Naive thymus-derived CD8-positive, alpha-beta T cell (primary cell): Measurements from ENCODE around the gene RASGRF2. TPM values are rescaled to one million over a fixed set of nuclear protein-coding genes. Genes with fewer than 3 reads are reported as not detected.

ENCODE experiments used
- ATAC-seq, 2 donors: fragments of 150-1000 bp; cut with Tn5 transposase in 1 of 2; sonication (Bioruptor Pico), chemical (Tn5 transposase) in 1 of 2; 1 replicate in 1 of 2; 2 replicates in 1 of 2; pipeline ENCODE4 v1.10.0; 2021; ENCODE audit warnings: mild to moderate bottlenecking in 2 of 2, moderate library complexity in 2 of 2
- POLR2A ChIA-PET: fragments of 350-600 bp; sonication (Branson Sonifier 250); formaldehyde crosslinking; loops from one replicate; lab custom pipeline; 2021; ENCODE audit warnings: antibody characterized with exemption; lab: Charles Lee
- DNase-seq, 10 donors: peaks; one replicate each; pipeline versions ENCODE4 v3.0.0 to v3.0.0-alpha.2; 2020 to 2022
- H3K27ac Mint-ChIP-seq, 10 donors: one replicate each; pipeline ENCODE4 v1.8.0; 2020 to 2022; ENCODE audit warnings: mild to moderate bottlenecking in 10 of 10, mixed read lengths in 10 of 10, moderate library complexity in 4 of 10, inconsistent platforms in 1 of 10
- H3K27me3 Mint-ChIP-seq, 5 donors: one replicate each; pipeline ENCODE4 v1.8.0; 2021 to 2022; ENCODE audit warnings: mixed read lengths in 5 of 5
- H3K36me3 Mint-ChIP-seq, 3 donors: one replicate each; pipeline ENCODE4 v1.8.0; 2020 to 2022; ENCODE audit warnings: mixed read lengths in 3 of 3, mild to moderate bottlenecking in 2 of 3, inconsistent platforms in 1 of 3
- H3K4me1 Mint-ChIP-seq, 4 donors: one replicate each; pipeline ENCODE4 v1.8.0; 2021 to 2022; ENCODE audit warnings: mixed read lengths in 4 of 4
- H3K4me3 Mint-ChIP-seq, 10 donors: one replicate each; pipeline ENCODE4 v1.8.0; 2020 to 2022; ENCODE audit warnings: mild to moderate bottlenecking in 10 of 10, mixed read lengths in 10 of 10, moderate library complexity in 6 of 10, inconsistent platforms in 1 of 10
- H3K9me3 Mint-ChIP-seq, 9 donors: one replicate each; pipeline ENCODE4 v1.8.0; 2020 to 2022; ENCODE audit warnings: mixed read lengths in 9 of 9, mild to moderate bottlenecking in 3 of 9, inconsistent platforms in 1 of 9, moderate library complexity in 1 of 9
- polyA plus RNA-seq, 3 donors: library from polyadenylated mRNA; unstranded; fragments of 300-500 nt; fragmentation: Illumina TruSeq; gene quantifications; one replicate each; pipeline ENCODE4 v1.2.3, GENCODE V29; 2021
- total RNA-seq, 8 experiments: library from RNA in 2 of 8; stranded (reverse) in 2 of 8; gene quantifications; one replicate each; pipeline ENCODE4 v1.2.3 and lab custom pipeline; 2021 to 2026

The RASGRF2 gene
- total and polyA plus RNA-seq, 5 experiments from 2014 or later, result 8.3 to 35.9 (median 21.7) TPM

DNA sequence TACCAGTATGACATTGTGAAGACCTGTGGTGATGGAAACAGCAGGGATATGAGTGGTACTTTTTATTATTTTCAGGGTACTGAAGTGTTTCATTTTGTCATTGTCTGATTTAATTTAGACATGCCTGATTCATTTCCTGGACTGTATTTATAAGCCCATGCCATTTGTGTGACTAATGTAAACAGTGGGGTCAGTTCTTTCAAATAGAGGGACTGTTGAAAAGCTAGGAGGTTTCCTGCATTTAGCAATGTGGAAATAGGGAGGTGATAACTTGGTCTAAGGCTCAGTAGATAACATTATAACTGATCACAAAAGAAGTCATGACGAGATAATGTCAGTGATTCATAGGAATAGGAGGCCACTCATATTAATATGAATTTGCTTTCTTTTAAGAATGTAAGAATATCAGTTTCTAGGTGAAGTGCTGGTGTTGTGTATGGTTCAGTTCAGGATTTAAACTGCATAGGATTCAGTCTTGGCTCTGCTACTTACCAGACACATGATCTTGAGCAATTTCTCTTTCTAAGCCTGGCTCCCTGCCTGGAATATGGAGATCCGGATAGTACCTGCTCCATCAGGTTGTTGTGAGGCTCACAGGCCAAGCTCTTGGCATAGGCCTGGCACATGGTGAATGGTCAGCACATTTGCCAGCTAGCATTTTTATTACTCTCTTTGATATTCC is 7.5 kb downstream of the RASGRF2 start:
- peak overlapping the region in 1 of 10 donors; percentile 22 for H3K4me3 Mint-ChIP-seq
- peak overlapping the region in 4 of 10 donors; percentile 27 to 78 (median 54) for H3K27ac Mint-ChIP-seq
- peaks cover 0 to 3% (median 3%) of the 10 kb centered on the region in 3 donors for H3K36me3 Mint-ChIP-seq
- ATAC-seq, result no peak
- H3K9me3 Mint-ChIP-seq, result no peaks in the 10 kb centered on the region
- H3K27me3 Mint-ChIP-seq, result peaks cover 0 to 6% (median 0%) of the 10 kb centered on the region in 5 donors
- no peak for DNase-seq
- POLR2A ChIA-PET, result no interaction called here
- peaks cover 32 to 74% (median 66%) of the 10 kb centered on the region in 4 donors for H3K4me1 Mint-ChIP-seq

DNA sequence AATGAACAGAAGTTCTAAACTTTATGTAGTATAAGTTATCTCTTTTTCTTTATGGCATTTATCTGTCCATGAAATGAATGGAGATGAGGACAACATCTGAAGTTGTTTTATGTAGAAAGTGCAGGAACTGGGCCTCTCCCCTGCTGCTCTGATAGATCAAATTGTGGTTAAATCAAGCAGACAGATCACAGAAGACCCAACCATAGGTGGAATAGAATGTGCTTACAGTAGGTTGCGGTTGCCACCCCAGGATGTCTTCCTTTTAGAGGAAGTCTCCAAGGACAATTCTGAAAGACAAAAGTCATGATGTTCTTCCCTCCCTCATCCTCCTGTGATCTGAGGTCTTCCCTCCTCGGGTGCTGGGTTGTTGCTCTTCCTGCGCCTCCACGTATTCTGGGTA is 12.9 kb downstream of the RASGRF2 start:
- Mint-ChIP-seq H3K27ac (peak overlapping the region; percentile 3 to 85 (median 39)), H3K27me3 (no peaks in the 10 kb centered on the region), H3K4me3 (peak overlapping the region in 9 of 10 donors; percentile 19 to 77 (median 58)), H3K4me1 (peaks cover 43 to 80% (median 73%) of the 10 kb centered on the region in 4 donors), H3K36me3 (peaks cover 0 to 7% (median 6%) of the 10 kb centered on the region in 3 donors), H3K9me3 (no peaks in the 10 kb centered on the region)
- DNase-seq, result peak in 3 of 10 donors; percentile 11 to 51 (median 48)
- peak; percentile 90 to 91 for ATAC-seq
- POLR2A ChIA-PET, result no interaction called here

DNA sequence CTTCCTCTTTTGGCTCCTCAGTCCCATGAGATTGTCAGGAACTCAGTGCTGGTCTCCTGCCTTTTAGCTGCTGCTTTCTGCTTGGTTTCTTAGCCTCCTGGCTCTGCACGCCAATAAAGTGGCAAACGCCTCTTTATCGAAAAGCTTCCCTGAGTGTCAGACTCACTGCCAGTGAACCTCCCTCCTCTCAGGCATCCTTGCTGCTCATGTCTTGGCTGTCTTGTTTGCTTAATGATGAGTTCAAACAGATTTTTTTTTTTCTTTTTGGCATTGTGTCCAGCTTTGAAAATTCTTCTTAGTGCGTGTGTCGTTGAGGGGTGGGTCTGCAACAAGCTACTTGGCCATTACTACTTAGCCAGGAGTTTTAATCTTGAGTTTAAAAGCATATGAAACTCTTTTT is 14.9 kb downstream of the RASGRF2 start:
- H3K4me1 Mint-ChIP-seq, result peaks cover 40 to 85% (median 84%) of the 10 kb centered on the region in 4 donors
- ATAC-seq (no peak), DNase-seq (no peak)
- H3K27me3 Mint-ChIP-seq, result no peaks in the 10 kb centered on the region
- peak overlapping the region in 8 of 10 donors; percentile 15 to 87 (median 66) for H3K27ac Mint-ChIP-seq
- H3K9me3 Mint-ChIP-seq, result no peaks in the 10 kb centered on the region
- H3K4me3 Mint-ChIP-seq, result peak overlapping the region in 4 of 10 donors; percentile 19 to 64 (median 46)
- H3K36me3 Mint-ChIP-seq, result peaks cover 0 to 7% (median 6%) of the 10 kb centered on the region in 3 donors
- POLR2A ChIA-PET, result interaction anchor here (1.3 to 2.3 kb wide), 3 partner anchors 9 to 32 kb away, joined by 3 to 12 read pairs (median 4); no protein-coding TSS in a partner anchor

DNA sequence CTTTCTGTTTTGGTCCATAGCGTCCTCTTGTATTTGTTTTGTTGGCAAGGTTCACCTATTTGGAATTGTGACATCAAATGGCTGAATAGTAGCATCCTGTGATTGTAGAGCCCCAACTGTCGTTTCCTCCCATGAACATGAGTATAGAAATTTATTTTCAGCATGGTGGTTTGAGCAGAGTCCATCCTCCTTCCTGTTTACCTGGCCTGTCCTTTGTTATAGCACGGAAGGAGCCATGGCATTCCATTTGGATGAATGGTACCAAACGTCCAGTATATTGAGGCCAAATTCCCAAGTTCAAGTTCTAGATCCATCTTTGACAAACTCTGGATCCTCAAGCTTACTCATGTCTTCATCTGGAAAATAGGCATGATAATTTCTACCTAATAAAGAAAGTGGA is 16.8 kb downstream of the RASGRF2 start:
- Mint-ChIP-seq H3K4me3 (peak overlapping the region in 3 of 10 donors; percentile 1 to 17 (median 15)), H3K9me3 (no peaks in the 10 kb centered on the region), H3K27me3 (no peaks in the 10 kb centered on the region), H3K27ac (peak overlapping the region in 7 of 10 donors; percentile 32 to 79 (median 52)), H3K4me1 (peaks cover 37 to 88% (median 86%) of the 10 kb centered on the region in 4 donors), H3K36me3 (peaks cover 0 to 4% (median 3%) of the 10 kb centered on the region in 3 donors)
- POLR2A ChIA-PET, result interaction anchor here (0.8 kb wide), 1 partner anchor 10 kb away, joined by 3 read pairs; no protein-coding TSS in a partner anchor
- no peak for DNase-seq
- no peak for ATAC-seq

DNA sequence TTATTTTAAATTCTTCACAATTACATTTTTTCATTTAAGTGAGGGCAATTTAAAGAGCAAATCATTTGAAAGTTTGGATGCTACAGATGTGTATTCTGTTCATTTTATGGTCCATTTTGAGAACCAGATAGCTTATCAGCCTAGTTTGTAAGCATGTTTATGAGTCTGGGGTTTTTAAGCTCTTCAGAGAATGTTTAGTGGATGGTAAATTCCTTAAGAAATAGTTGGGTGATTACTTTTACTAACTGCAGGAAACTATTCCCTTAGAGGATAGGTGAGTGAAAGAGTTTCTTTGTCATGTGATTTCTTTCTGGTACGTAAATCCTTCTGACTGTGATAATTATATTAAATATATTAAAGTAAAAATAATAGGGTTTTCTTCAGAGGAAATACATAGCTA is 17.6 kb downstream of the RASGRF2 start:
- POLR2A ChIA-PET, result interaction anchor here (0.7 to 0.8 kb wide), 2 partner anchors 9 kb away, joined by 3 read pairs; no protein-coding TSS in a partner anchor
- Mint-ChIP-seq H3K27ac (peak overlapping the region in 1 of 10 donors; percentile 47), H3K36me3 (peaks cover 0 to 7% (median 3%) of the 10 kb centered on the region in 3 donors), H3K4me3 (no peak overlapping the region), H3K27me3 (no peaks in the 10 kb centered on the region), H3K4me1 (peaks cover 41 to 86% (median 82%) of the 10 kb centered on the region in 4 donors), H3K9me3 (no peaks in the 10 kb centered on the region)
- no peak for ATAC-seq
- DNase-seq, result no peak

DNA sequence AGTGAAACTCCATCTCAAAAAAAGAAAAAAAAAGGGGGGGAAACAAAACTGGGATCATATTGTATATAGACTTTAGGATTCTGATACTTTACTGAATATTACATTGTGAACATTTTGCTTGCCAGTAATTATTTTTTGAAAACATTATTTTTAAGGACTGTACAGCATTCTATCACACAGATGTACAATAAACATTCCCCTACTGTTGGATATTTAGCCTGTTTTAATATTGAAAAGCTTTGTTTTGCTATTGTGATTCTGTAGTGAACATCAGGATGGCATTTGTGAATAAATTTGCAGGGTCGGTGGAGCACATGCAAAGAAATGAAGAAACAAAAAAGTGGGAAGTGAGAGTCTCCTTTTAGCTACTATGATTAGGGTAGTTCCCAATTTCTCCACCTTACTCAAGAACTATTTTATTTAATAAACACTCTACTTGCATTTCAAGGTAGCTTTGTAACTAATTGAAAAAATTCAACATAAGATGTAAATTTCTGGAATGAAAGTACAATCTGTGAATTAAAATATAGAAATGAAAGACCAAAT is 18.7 kb downstream of the RASGRF2 start:
- ATAC-seq (no peak), DNase-seq (no peak)
- peaks cover 0 to 14% (median 3%) of the 10 kb centered on the region in 3 donors for H3K36me3 Mint-ChIP-seq
- peak overlapping the region in 7 of 10 donors; percentile 19 to 84 (median 59) for H3K27ac Mint-ChIP-seq
- POLR2A ChIA-PET, result interaction anchor here (0.7 kb wide), 1 partner anchor 10 kb away, joined by 5 read pairs; no protein-coding TSS in a partner anchor
- peaks cover 39 to 81% (median 76%) of the 10 kb centered on the region in 4 donors for H3K4me1 Mint-ChIP-seq
- H3K9me3 Mint-ChIP-seq, result no peaks in the 10 kb centered on the region
- H3K4me3 Mint-ChIP-seq, result no peak overlapping the region
- no peaks in the 10 kb centered on the region for H3K27me3 Mint-ChIP-seq

DNA sequence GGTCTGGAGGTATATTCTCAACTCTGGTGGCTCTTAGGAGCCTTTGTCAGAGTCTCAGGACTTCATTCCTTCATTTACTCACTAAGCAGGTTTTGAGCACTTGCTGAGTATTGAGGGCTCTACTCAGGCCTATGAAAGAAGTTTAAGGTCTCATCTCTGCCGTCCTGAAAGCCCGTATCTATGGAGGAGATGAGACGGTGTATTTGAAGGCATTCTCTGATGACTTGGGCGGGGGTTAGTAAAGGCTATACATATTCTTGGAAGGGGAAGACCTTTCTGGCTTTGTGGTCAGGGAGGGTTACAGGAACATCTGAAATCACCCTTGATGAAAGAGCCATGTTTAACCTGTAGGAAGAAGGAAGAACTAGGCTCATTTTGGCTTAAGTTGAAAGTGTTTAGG is 21.9 kb downstream of the RASGRF2 start:
- H3K4me3 Mint-ChIP-seq, result peak overlapping the region in 1 of 10 donors; percentile 10
- no peaks in the 10 kb centered on the region for H3K9me3 Mint-ChIP-seq
- H3K36me3 Mint-ChIP-seq, result peaks cover 0 to 12% (median 6%) of the 10 kb centered on the region in 3 donors
- no peak for DNase-seq
- H3K27ac Mint-ChIP-seq, result peak overlapping the region in 6 of 10 donors; percentile 0 to 63 (median 26)
- H3K4me1 Mint-ChIP-seq, result peaks cover 33 to 78% (median 69%) of the 10 kb centered on the region in 4 donors
- H3K27me3 Mint-ChIP-seq, result no peaks in the 10 kb centered on the region
- POLR2A ChIA-PET, result no interaction called here
- no peak for ATAC-seq

DNA sequence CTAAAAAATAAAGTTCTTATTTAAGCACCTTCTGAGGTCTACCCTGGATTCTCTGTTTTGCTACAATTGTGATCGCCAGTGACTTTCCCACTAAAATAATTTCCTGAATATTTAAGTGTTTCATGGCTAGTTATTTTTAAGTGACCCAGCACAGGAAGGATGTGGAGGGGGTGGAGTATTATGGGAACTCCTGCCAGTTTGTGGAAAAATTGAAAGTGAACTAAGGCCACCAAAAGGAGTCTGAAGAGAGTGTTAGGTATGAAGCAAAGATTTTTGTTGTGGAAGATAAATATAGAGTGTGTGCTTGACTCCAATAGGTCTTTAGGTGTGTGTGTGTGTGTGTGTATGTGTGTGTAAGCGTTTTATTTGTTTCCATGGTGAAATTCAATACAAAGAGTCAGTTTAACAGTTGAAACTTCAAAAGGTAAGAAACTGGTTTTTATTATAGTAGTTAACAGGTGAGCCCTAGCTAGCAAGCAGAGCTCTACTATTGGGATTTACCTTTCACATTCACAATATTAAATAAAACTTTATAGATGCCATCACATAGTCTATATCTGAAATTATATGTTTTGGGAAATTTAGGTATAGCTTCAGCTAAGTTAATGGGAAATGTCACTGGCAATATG is 25.6 kb downstream of the RASGRF2 start:
- peak overlapping the region in 6 of 10 donors; percentile 0 to 41 (median 22) for H3K4me3 Mint-ChIP-seq
- H3K9me3 Mint-ChIP-seq, result no peaks in the 10 kb centered on the region
- ATAC-seq, result peak; percentile 50 to 62
- peaks cover 43 to 83% (median 68%) of the 10 kb centered on the region in 4 donors for H3K4me1 Mint-ChIP-seq
- POLR2A ChIA-PET, result interaction anchor here (1.2 kb wide), 1 partner anchor 22 kb away, joined by 7 read pairs; no protein-coding TSS in a partner anchor
- peaks cover 0 to 12% (median 4%) of the 10 kb centered on the region in 3 donors for H3K36me3 Mint-ChIP-seq
- peak in 1 of 10 donors; percentile 13 for DNase-seq
- H3K27me3 Mint-ChIP-seq, result no peaks in the 10 kb centered on the region
- H3K27ac Mint-ChIP-seq, result peak overlapping the region in 9 of 10 donors; percentile 19 to 75 (median 50)

DNA sequence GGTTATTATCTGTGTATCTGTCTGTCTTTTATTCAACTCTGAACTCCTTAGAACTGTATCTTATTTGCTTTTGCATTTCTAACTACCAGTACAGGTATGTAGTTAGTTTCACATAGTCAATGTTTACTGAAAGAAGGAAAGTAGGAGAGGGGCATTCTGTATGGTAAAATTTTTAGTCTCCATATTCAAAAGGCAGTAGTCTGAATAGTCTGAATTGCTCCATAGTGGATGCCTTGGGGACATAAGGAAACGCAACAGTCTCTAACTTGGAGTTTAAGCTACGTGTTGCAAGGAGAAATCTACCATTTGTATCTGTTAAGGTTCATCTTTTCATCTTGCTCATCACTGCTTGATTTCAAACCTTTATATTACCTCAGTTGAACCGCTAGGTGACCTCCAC is 26.2 kb downstream of the RASGRF2 start:
- peaks cover 40 to 81% (median 66%) of the 10 kb centered on the region in 4 donors for H3K4me1 Mint-ChIP-seq
- POLR2A ChIA-PET, result interaction anchor here (0.8 to 1.2 kb wide), 2 partner anchors 9 to 21 kb away, joined by 3 to 7 read pairs; no protein-coding TSS in a partner anchor
- H3K4me3 Mint-ChIP-seq, result peak overlapping the region in 3 of 10 donors; percentile 1 to 30 (median 2)
- peaks cover 0 to 12% (median 4%) of the 10 kb centered on the region in 3 donors for H3K36me3 Mint-ChIP-seq
- peak overlapping the region in 8 of 10 donors; percentile 44 to 76 (median 60) for H3K27ac Mint-ChIP-seq
- H3K9me3 Mint-ChIP-seq, result no peaks in the 10 kb centered on the region
- no peak for ATAC-seq
- no peaks in the 10 kb centered on the region for H3K27me3 Mint-ChIP-seq
- no peak for DNase-seq

DNA sequence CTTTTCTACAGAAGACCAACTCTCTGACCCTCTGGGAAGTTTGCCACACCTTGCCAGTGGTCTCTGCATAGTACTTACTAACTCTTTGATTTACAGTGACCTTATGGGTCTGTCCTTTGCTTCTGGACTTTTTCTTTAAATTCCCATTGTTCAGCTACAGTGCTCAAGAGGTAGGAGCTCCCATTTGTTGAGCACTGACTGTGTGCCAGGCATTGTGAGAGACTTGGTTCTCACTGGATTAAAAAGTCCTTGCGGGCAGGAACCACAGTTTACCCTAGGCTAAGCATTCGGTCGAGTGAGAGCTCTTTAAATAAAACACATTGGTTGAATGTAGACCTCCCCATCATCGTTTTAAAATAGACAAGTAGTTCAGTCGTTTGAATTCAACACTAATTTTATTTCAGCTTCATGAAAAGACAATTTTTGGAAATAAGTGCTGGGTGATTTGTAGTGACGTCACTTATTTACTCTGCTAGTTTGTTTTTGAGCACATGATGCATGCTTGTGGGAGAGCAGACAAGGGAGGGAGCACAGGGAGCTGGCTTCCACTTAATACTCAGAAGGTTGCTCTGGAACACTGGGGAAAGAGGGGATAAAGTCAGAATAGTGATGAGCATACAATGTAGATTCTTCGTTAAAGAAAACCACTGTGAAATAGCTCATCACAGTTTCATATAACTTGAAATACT is 27.1 kb downstream of the RASGRF2 start:
- H3K4me3 Mint-ChIP-seq, result peak overlapping the region in 4 of 10 donors; percentile 3 to 52 (median 6)
- ATAC-seq (no peak), DNase-seq (no peak)
- no peaks in the 10 kb centered on the region for H3K27me3 Mint-ChIP-seq
- POLR2A ChIA-PET, result interaction anchor here (0.6 to 1.2 kb wide), 7 partner anchors 10 to 86 kb away, joined by 3 to 7 read pairs (median 3); no protein-coding TSS in a partner anchor
- H3K36me3 Mint-ChIP-seq, result peaks cover 0 to 10% (median 4%) of the 10 kb centered on the region in 3 donors
- peak overlapping the region in 8 of 10 donors; percentile 20 to 71 (median 45) for H3K27ac Mint-ChIP-seq
- H3K9me3 Mint-ChIP-seq, result no peaks in the 10 kb centered on the region
- H3K4me1 Mint-ChIP-seq, result peaks cover 39 to 81% (median 65%) of the 10 kb centered on the region in 4 donors

DNA sequence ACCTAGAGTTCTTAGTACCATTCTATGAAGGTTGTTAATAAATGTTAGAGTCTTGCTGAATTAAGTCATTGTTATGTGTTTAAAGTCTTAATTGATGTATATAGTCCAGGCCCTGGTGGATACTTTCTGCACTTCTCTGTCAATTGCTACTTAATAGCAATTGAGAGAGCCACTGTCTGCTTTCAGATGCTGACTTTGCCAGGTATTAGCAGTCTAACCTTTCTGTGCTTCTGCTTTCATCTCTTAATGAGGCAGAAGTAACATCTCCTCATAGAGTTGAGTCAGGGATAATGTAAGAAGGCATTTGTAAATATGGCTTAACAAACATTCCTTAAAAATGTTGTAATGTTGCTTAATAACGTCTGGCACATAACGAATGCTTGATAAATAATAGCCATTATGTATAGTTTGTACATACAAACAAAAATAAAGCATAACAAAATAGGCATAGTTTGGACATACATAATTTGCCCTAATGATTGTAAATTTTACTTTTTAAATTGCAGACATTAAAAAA is 28.3 kb downstream of the RASGRF2 start:
- peak overlapping the region in 1 of 10 donors; percentile 5 for H3K4me3 Mint-ChIP-seq
- peak overlapping the region in 6 of 10 donors; percentile 1 to 71 (median 26) for H3K27ac Mint-ChIP-seq
- H3K9me3 Mint-ChIP-seq, result no peaks in the 10 kb centered on the region
- no peaks in the 10 kb centered on the region for H3K27me3 Mint-ChIP-seq
- POLR2A ChIA-PET, result no interaction called here
- peaks cover 39 to 86% (median 71%) of the 10 kb centered on the region in 4 donors for H3K4me1 Mint-ChIP-seq
- DNase-seq (no peak), ATAC-seq (no peak)
- H3K36me3 Mint-ChIP-seq, result peaks cover 0 to 5% (median 4%) of the 10 kb centered on the region in 3 donors
